ENCODE data around the gene UGT3A1.
"Not testable (repeated sequence)": the region's sequence is repeated elsewhere in the genome, so short reads cannot be mapped to it uniquely, and the experiment has no call there.

Gene UGT3A1

DNA sequence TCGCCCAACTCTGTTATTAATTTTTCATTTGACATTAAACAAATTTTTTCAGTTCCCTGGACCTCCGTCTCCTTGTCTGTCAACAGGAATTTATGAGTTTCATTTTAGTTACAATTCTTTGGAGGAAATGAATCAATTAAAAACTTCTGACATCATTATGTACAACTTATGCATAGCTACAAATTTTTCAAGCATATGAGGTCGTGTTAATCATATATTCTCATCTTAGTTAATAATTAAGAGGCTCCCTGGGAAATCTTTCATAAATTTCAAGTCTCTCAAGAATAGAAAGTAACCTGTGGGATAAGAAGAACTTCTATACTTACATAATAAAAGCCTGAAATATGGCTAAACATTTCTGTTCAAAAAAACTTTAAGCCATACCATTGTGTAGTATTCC, 3.4 kb downstream of the UGT3A1 start:
- DNase-seq (ENCODE audit: low read depth): no peak

DNA sequence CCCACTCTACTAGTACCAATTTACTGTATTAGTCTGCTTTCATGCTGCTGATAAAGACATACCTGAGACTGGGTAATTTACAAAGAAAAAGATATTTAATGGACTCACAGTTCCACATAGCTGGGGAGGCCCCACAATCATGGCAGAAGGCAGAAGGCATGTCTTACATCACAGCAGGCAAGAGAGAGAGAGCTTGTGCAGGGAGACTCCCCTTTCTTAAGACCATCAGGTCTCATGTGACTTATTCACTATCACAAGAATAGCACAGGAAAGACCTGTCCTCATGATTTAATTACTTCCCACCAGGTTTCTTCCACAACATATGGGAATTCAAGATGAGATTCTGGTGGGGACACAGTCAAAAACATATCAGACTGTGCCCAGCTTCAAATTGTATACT, 11.5 kb downstream of the UGT3A1 start:
- no peak for DNase-seq (ENCODE audit: low read depth)

DNA sequence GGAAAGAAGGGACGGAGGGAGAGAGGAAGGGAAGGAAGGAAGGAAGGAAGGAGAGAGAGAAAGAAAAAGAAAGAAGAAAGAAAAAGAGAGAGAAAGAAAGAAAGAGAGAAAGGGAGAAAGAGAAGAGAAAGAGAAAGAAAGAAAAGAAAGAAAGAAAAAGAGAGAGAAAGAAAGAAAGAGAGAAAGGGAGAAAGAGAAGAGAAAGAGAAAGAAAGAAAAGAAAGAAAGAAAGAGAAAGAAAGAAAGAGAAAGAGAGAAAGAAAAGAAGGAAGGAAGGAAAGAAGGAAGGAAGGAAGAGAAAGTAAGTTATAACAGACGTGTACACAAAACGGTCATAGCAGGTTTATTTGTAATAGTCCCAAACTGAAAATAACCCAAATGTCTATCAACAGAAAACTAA, 14.3 kb downstream of the UGT3A1 start:
- DNase-seq (ENCODE audit: low read depth): not testable (repeated sequence)

DNA sequence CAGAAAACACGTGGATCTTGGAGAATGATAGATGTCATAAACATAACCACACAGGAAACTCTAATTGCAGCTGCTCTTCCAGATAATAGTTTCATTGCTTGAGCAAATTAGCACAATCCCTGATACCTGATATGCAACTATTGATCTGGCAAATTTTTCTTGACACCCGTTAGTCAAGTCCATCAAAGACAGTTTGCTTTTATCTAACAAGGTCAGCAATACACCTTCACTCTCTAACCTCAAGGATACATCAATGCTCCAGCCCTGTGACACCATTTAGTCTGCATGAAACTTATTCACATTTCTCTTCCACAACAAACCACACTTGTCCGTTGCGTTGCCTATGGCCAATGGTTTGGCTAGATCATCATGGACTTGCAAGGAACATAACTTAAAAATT, 16.6 kb downstream of the UGT3A1 start:
- no peak for DNase-seq (ENCODE audit: low read depth)

DNA sequence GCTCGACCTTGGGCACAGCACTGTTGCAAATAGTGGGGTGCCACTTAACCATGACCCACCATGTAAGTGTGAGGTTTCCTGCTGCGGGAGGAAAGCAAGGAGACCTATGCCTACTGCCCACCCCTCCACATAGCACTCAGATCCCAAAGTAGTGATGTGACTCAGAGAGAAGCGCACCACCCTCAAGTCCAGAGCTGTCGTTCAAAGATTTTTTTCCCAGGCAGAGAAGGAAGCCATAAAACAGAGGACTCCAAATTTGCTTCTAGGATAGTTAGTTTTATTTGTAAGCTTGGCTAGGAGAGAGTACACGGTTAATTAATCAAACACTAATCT, 19.3 kb downstream of the UGT3A1 start:
- DNase-seq (ENCODE audit: low read depth): no peak

GRCh38 chr5:35971186-35971877, 19.9 kb downstream of the UGT3A1 start:
- peak; percentile 28 for DNase-seq (ENCODE audit: low read depth)

DNA sequence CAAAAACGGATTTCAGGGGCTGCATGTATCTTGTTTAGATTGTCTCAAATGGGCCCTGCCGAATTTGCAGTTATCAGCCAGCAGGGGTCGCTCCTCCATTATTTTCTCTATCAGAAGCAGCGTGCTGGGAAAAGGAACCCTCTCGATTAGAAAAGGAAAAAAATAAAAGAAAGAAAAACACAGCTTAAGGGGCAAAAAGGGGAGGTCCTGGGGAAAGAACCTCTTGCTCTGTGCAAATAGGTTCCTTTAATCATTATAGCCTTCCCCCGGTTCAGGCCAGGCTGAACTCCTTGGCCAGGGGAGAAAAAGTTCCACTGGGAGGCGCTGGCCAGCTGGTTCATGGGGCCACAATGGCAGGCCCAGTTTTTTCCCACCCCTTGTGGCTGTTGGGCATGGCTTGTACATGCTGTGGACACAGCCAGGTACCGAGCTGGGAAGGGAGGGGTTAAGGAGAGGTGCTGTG, 27.8 kb downstream of the UGT3A1 start:
- no peak for DNase-seq (ENCODE audit: low read depth)

DNA sequence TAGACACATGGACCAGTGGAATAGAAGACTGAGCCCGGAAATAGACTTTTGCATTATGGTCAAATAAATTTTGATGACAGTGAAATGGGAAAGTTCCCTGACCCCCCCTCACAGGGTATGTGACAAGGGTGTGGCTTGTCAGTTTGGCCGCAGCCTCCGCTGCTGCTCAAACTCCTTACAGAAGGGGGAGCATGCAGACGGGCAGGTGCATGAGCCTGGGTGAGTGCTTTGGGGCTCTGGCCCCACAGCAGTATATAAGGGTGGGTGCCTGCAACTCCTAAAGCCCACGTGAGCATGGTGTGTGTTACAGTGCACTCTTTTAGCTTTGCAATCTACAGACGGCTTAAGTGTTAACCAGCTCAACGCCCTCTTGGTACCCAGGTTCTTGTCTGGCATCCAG, 30.9 kb downstream of the UGT3A1 start:
- DNase-seq (ENCODE audit: low read depth): no peak

GRCh38 chr5:35956429-35956828, 34.8 kb downstream of the UGT3A1 start:
- no peak for DNase-seq (ENCODE audit: low read depth)

DNA sequence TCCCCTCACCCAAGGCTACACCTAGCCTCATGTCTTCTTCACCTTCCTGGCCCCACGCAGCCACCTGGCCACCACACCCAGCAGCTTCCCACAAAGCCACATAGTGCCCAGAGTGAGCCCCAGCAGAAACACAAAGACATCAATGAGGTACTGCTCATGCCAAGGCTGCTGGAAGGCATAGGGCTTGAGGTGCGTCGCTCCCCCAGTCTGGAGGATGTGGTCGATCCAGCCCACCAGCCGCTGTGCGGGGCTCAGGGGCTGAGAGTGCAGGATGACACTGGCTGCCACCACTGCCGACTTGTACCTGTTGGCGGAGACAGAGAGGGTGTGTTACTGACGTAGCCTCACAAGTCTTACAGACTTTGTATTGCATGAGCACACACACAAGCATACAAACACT, 37.0 kb downstream of the UGT3A1 start:
- DNase-seq (ENCODE audit: low read depth): no peak

- no peak for DNase-seq (ENCODE audit: low read depth)
Measured at GRCh38 chr5:35947085-35947484, 44.1 kb downstream of the UGT3A1 start.

GRCh38 chr5:35939639-35940038, 51.6 kb downstream of the UGT3A1 start:
- no peak for DNase-seq (ENCODE audit: low read depth)

GRCh38 chr5:35938568-35939227, 52.5 kb downstream of the UGT3A1 start, which contains the start of gene CAPSL:
Gene CAPSL, minus strand, starts transcription at chr5:35938622. Its CDS starts 17,502 bp downstream, at chr5:35921120.
- DNase-seq (ENCODE audit: low read depth): peak; percentile 44

DNA sequence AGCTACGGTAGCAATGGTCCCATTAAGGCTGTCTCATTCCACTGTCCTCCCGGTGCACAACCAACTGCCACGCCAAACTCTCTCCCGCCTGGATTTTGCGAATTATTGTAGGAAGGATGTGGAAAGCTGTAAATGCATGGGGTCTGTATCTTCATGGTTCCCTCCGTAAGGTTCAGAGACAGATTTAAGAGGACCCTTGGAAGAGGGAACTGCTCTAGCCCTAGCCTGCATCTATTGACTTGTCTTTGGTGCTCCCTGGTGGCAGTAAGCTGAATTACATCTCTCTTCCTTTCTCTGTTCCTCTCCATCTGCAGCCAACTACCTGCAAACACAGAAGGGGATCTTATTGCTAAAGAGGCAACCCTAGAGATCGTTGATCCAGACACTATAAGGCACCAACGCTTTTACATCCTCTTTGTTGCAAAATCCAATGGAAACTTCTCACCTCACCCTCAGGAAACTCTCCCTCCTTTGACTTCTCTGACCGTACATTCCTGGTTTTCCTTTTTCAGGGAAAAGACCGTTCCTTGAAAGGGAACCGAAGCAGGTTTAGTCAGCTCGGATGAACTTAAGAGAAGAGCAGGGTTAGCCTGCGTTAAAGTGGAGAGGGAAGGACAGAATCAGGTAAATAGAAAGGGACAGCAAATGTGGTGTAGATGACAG, 64.7 kb downstream of the UGT3A1 start:
- DNase-seq (ENCODE audit: low read depth): no peak

GRCh38 chr5:35924950-35925722, 66.1 kb downstream of the UGT3A1 start:
- peak; percentile 25 for DNase-seq (ENCODE audit: low read depth)

GRCh38 chr5:35924122-35924949, 66.9 kb downstream of the UGT3A1 start:
- DNase-seq (ENCODE audit: low read depth): peak; percentile 82

DNA sequence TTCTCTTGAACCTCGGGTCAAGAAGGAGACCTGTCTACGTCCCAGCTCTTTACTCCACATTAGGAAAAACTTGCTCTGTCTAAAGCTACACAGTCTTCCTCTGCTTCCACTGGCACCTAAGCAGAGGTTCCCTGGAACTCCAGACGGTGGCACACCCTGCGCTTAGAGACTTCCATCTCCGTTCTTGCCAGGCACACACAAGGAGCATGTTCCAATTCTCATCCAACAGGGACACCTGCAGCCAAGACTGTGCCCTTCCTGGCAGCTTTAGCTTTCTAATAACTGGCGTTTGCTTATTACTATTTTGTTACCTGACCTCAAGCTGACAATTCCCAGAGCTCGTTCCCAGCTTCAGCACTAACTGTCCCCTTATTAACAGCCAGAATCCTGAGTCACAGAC, 68.7 kb downstream of the UGT3A1 start:
- DNase-seq (ENCODE audit: low read depth): no peak

- DNase-seq (ENCODE audit: low read depth): no peak
Measured at GRCh38 chr5:35921930-35922329, 69.3 kb downstream of the UGT3A1 start.

GRCh38 chr5:35920890-35921289, 70.3 kb downstream of the UGT3A1 start:
- DNase-seq (ENCODE audit: low read depth): no peak

DNA sequence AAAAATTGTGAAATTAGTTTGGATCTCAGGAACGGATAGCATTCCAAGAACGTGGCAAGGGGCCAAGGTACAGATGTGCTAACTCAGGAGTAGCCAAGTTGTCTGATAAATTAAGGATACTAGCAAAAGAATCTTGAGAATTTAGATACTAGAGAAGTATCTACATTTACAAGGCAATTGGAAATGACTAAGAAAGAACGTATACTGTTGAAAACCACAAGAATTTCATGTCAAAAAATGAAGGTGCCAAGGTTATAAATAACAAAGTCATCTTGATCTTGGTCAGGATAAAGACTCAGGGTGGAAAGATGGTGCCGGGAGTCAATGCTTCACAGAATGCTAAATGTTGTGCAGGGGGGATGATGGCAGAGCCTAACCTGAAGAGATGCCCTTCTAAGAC, 72.0 kb downstream of the UGT3A1 start:
- DNase-seq (ENCODE audit: low read depth): peak; percentile 85

GRCh38 chr5:35908814-35909213, 82.4 kb downstream of the UGT3A1 start:
- no peak for DNase-seq (ENCODE audit: low read depth)

GRCh38 chr5:35908228-35908627, 83.0 kb downstream of the UGT3A1 start:
- DNase-seq (ENCODE audit: low read depth): no peak

Measured in GM04503 (cell line).